Measurements from ENCODE around the gene SSR1.

The SSR1 gene

GRCh38 chr6:7311176-7311575 is 1.8 kb downstream of the SSR1 start:
- Histone ChIP-seq H3F3A (ENCODE audit: insufficient read depth, low read length) (no peaks in the 10 kb centered on the region), H3K4me3 (ENCODE audit: low read length) (peak overlapping the region; percentile 97), H3K9ac (ENCODE audit: low read length) (peak overlapping the region; percentile 99; the same call in 1 of the 2 replicates), H3K27me3 (replicated peaks; ENCODE audit: insufficient read depth, low read length) (no peaks in the 10 kb centered on the region), H3K4me1 (ENCODE audit: low read length) (peaks cover 15% of the 10 kb centered on the region), H2AFZ (ENCODE audit: low read length) (no peak overlapping the region), H3K9me3 (replicated peaks; ENCODE audit: insufficient read depth, low read length) (no peaks in the 10 kb centered on the region), H3K9me2 (replicated peaks; ENCODE audit: insufficient read depth, low read length) (no peaks in the 10 kb centered on the region), H3K36me3 (replicated peaks; ENCODE audit: insufficient read depth, low read length) (peaks cover 7% of the 10 kb centered on the region; the same call in 1 of the 2 replicates), H3K27ac (ENCODE audit: low read length) (no peak overlapping the region), H4K20me1 (ENCODE audit: insufficient read depth, low read length) (peaks cover 3% of the 10 kb centered on the region; the same call in 1 of the 2 replicates), H3K4me2 (ENCODE audit: low read depth, low read length) (peak overlapping the region; percentile 89), H3K79me2 (ENCODE audit: low read length) (peaks cover 68% of the 10 kb centered on the region)
- no peak for DNase-seq
- TF ChIP-seq EZH2phosphoT487 (IDR thresholded peaks at IDR 0.05; ENCODE audit: low read length) (no peak), EZH2 (optimal IDR thresholded peaks at IDR 0.05; ENCODE audit: low read depth, low read length) (no peak), CTCF (IDR thresholded peaks at IDR 0.05; ENCODE audit: low read length) (no peak)

DNA sequence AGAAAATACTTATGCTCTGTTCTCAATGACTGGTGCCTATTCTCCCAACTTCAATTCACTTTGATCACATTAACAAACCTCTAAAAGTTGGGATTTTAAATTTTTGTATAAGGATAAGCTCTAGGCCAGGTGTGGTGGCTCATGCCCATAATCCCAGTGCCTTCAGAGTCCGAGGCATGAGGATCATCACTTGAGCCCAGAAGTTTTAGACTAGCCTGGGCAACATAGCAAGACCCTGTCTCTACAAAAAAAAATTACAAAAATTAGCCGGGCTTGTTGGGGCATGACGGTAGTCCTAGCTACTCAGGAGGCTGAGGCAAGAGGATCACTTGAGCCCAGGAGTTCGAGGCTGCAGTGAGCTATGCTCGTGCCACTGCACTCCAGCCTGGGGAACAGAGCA is 3.9 kb downstream of the SSR1 start:
- peaks cover 8% of the 10 kb centered on the region; the same call in 1 of the 2 replicates for H4K20me1 ChIP-seq (ENCODE audit: insufficient read depth, low read length)
- H3K27me3 ChIP-seq (replicated peaks; ENCODE audit: insufficient read depth, low read length), result no peaks in the 10 kb centered on the region
- peak overlapping the region; percentile 15; the same call in 1 of the 2 replicates for H3K4me2 ChIP-seq (ENCODE audit: low read depth, low read length)
- no peak for DNase-seq
- H3K9me3 ChIP-seq (replicated peaks; ENCODE audit: insufficient read depth, low read length), result no peaks in the 10 kb centered on the region
- peaks cover 15% of the 10 kb centered on the region for H3K4me1 ChIP-seq (ENCODE audit: low read length)
- TF ChIP-seq EZH2 (optimal IDR thresholded peaks at IDR 0.05; ENCODE audit: low read depth, low read length) (no peak), EZH2phosphoT487 (IDR thresholded peaks at IDR 0.05; ENCODE audit: low read length) (no peak), CTCF (IDR thresholded peaks at IDR 0.05; ENCODE audit: low read length) (no peak)
- no peaks in the 10 kb centered on the region for H3F3A ChIP-seq (ENCODE audit: insufficient read depth, low read length)
- no peak overlapping the region for H3K9ac ChIP-seq (ENCODE audit: low read length)
- H3K27ac ChIP-seq (ENCODE audit: low read length), result no peak overlapping the region
- peaks cover 89% of the 10 kb centered on the region for H3K79me2 ChIP-seq (ENCODE audit: low read length)
- H3K9me2 ChIP-seq (replicated peaks; ENCODE audit: insufficient read depth, low read length), result no peaks in the 10 kb centered on the region
- peaks cover 14% of the 10 kb centered on the region for H3K36me3 ChIP-seq (replicated peaks; ENCODE audit: insufficient read depth, low read length)
- H2AFZ ChIP-seq (ENCODE audit: low read length), result no peak overlapping the region
- no peak overlapping the region for H3K4me3 ChIP-seq (ENCODE audit: low read length)

GRCh38 chr6:7307533-7307932 is 5.5 kb downstream of the SSR1 start:
- Histone ChIP-seq H3K27ac (ENCODE audit: low read length) (no peak overlapping the region), H3K9me2 (replicated peaks; ENCODE audit: insufficient read depth, low read length) (no peaks in the 10 kb centered on the region), H3K79me2 (ENCODE audit: low read length) (peaks cover 98% of the 10 kb centered on the region), H3K4me3 (ENCODE audit: low read length) (no peak overlapping the region), H3K4me2 (ENCODE audit: low read depth, low read length) (0 out of 2 replicates have a peak overlapping the region, but pooled peaks have one; percentile 4), H3K27me3 (replicated peaks; ENCODE audit: insufficient read depth, low read length) (no peaks in the 10 kb centered on the region), H3F3A (ENCODE audit: insufficient read depth, low read length) (no peaks in the 10 kb centered on the region), H4K20me1 (ENCODE audit: insufficient read depth, low read length) (peaks cover 8% of the 10 kb centered on the region; the same call in 1 of the 2 replicates), H3K9me3 (replicated peaks; ENCODE audit: insufficient read depth, low read length) (no peaks in the 10 kb centered on the region), H3K9ac (ENCODE audit: low read length) (no peak overlapping the region), H3K36me3 (replicated peaks; ENCODE audit: insufficient read depth, low read length) (peaks cover 14% of the 10 kb centered on the region), H3K4me1 (ENCODE audit: low read length) (peaks cover 10% of the 10 kb centered on the region), H2AFZ (ENCODE audit: low read length) (no peak overlapping the region)
- no peak for TF ChIP-seq EZH2phosphoT487 (IDR thresholded peaks at IDR 0.05; ENCODE audit: low read length)
- no peak for DNase-seq

DNA sequence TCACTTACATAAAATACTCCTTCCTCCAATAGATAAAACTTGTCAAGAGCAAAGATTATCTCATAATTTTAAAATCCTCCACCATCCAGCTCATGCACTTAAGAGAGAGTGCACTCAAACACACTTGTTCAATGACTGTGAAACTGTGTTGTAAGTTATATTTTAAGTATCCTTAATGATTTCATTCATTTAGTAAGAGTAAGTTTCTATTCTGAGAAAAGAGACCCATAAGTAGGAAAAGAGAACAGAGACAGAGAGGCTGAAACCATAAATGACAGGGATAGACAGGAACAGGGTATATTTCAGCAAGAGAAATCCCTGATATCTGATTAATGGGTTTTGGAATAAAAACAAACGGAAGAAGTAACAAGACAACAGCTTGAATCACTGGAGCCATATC is 8.2 kb downstream of the SSR1 start:
- H3K9me2 ChIP-seq (replicated peaks; ENCODE audit: insufficient read depth, low read length), result no peaks in the 10 kb centered on the region
- no peak overlapping the region for H3K4me2 ChIP-seq (ENCODE audit: low read depth, low read length)
- no peak overlapping the region for H3K4me3 ChIP-seq (ENCODE audit: low read length)
- no peak overlapping the region for H3K9ac ChIP-seq (ENCODE audit: low read length)
- H3F3A ChIP-seq (ENCODE audit: insufficient read depth, low read length), result no peaks in the 10 kb centered on the region
- no peaks in the 10 kb centered on the region; the same call in 1 of the 2 replicates for H3K4me1 ChIP-seq (ENCODE audit: low read length)
- H2AFZ ChIP-seq (ENCODE audit: low read length), result no peak overlapping the region
- peaks cover 95% of the 10 kb centered on the region for H3K79me2 ChIP-seq (ENCODE audit: low read length)
- DNase-seq, result no peak
- H3K36me3 ChIP-seq (replicated peaks; ENCODE audit: insufficient read depth, low read length), result peaks cover 33% of the 10 kb centered on the region
- H3K27ac ChIP-seq (ENCODE audit: low read length), result no peak overlapping the region
- H4K20me1 ChIP-seq (ENCODE audit: insufficient read depth, low read length), result peaks cover 8% of the 10 kb centered on the region; the same call in 1 of the 2 replicates
- H3K27me3 ChIP-seq (replicated peaks; ENCODE audit: insufficient read depth, low read length), result no peaks in the 10 kb centered on the region
- H3K9me3 ChIP-seq (replicated peaks; ENCODE audit: insufficient read depth, low read length), result no peaks in the 10 kb centered on the region
- no peak for TF ChIP-seq EZH2phosphoT487 (IDR thresholded peaks at IDR 0.05; ENCODE audit: low read length)
- no peak for TF ChIP-seq CTCF (IDR thresholded peaks at IDR 0.05; ENCODE audit: low read length)
- no peak for TF ChIP-seq EZH2 (optimal IDR thresholded peaks at IDR 0.05; ENCODE audit: low read depth, low read length)

All from MM.1S (cell line).